Kidney (tissue), 14 donors: Measurements from ENCODE around the gene FXYD1. TPM values are rescaled to one million over a fixed set of nuclear protein-coding genes. Genes with fewer than 3 reads are reported as not detected.

Experiments
- DNase-seq, 5 donors: peaks; one replicate each; pipeline ENCODE4 v3.0.0-alpha.2; 2013 to 2020
- FAIRE-seq: peaks from 2 replicates; lab custom pipeline; 2012; peaks lifted over from hg19 to GRCh38; lab: Jason Lieb, UNC
- H3K27ac ChIP-seq, 2 donors: one replicate each; pipeline ENCODE4 v1.7.0; 2013; ENCODE audit warnings: low read depth in 2 of 2, low read length in 2 of 2, inconsistent platforms in 1 of 2
- H3K27me3 ChIP-seq: one replicate; pipeline ENCODE4 v1.7.1; 2013; ENCODE audit warnings: low read length, inconsistent platforms; ENCODE audit not compliant: control insufficient read depth, insufficient read depth
- H3K36me3 ChIP-seq, 3 donors: one replicate each; pipeline versions ENCODE4 v1.7.0 to v1.7.1; 2013; ENCODE audit warnings: low read length in 3 of 3, control low read depth in 1 of 3, inconsistent platforms in 1 of 3; ENCODE audit not compliant: insufficient read depth in 3 of 3, control insufficient read depth in 2 of 3
- H3K4me1 ChIP-seq, 3 donors: one replicate each; pipeline versions ENCODE4 v1.7.0 to v1.7.1; 2013; ENCODE audit warnings: low read length in 3 of 3, inconsistent platforms in 1 of 3, low read depth in 1 of 3; ENCODE audit not compliant: control insufficient read depth in 2 of 3, insufficient read depth in 2 of 3
- H3K4me3 ChIP-seq, 3 donors: one replicate each; pipeline versions ENCODE4 v1.7.0 to v1.8.1; 2013; ENCODE audit warnings: low read length in 3 of 3, control low read depth in 1 of 3, inconsistent platforms in 1 of 3
- H3K9ac ChIP-seq, 3 donors: one replicate each; pipeline versions ENCODE4 v1.7.0 to v1.7.1; 2013; ENCODE audit warnings: low read length in 3 of 3, control low read depth in 1 of 3, inconsistent platforms in 1 of 3
- H3K9me3 ChIP-seq, 3 donors: one replicate each; pipeline versions ENCODE4 v1.7.0 to v1.7.1; 2013; ENCODE audit warnings: low read length in 3 of 3, control low read depth in 1 of 3, inconsistent platforms in 1 of 3; ENCODE audit not compliant: control insufficient read depth in 2 of 3, insufficient read depth in 1 of 3
- CTCF ChIP-seq: IDR thresholded peaks from 3 replicates; pipeline ENCODE4 v1.5.1; 2012; ENCODE audit warnings: mild to moderate bottlenecking, moderate library complexity, borderline replicate concordance; ENCODE audit not compliant: insufficient read depth; ENCODE audit errors: extremely low read depth
- intact Hi-C: fragments of 100-400 bp; cut with DNase I; formaldehyde crosslinking; loops from one replicate; pipeline ENCODE4 v1.11.1; 2022
- polyA plus RNA-seq: library from polyadenylated mRNA; stranded (reverse); fragments of 350-450 nt; fragmentation: Illumina TruSeq; extraction: RNeasy Lipid Tissue Mini Kit (QIAGEN cat#74804); gene quantifications from one replicate; pipeline ENCODE4 v1.2.3, GENCODE V29; 2014; ENCODE audit warnings: low read depth, low replicate concordance; ENCODE audit not compliant: insufficient read depth
- total RNA-seq: library from RNA; stranded (reverse); fragmentation: NEBNext Ultra II Directional; extraction: Animal tissue kit (Norgen Biotek cat#: 25700); gene quantifications from one replicate; pipeline ENCODE4 v1.2.1, GENCODE V29; 2021
- donor health status: control.
- donor health status: control.
- donor health status: control.
- donor health status: control.
- donor health status: control.
- donor health status: DM: yes; HTN: yes; CAD: no.
- donor health status: Normal renal cell carcinoma (clear cell type).

The FXYD1 gene
- total and polyA plus RNA-seq, 2 donors from 2014 or later, result 31.8 to 39.0 TPM

- Histone ChIP-seq H3K9ac (no peak overlapping the region), H3K27me3 (no peaks in the 10 kb centered on the region), H3K4me1 (no peaks in the 10 kb centered on the region), H3K27ac (no peak overlapping the region), H3K4me3 (no peak overlapping the region), H3K36me3 (no peaks in the 10 kb centered on the region), H3K9me3 (peaks cover 0 to 23% (median 0%) of the 10 kb centered on the region in 3 donors)
- intact Hi-C loops, result no loop called here
- DNase-seq, result no peak
- no peak for FAIRE-seq
- TF ChIP-seq CTCF, result no peak
Observed at GRCh38 chr19:35165200-35166058, 26.8 kb downstream of the FXYD1 start.

GRCh38 chr19:35166100-35167063 is 27.8 kb downstream of the FXYD1 start:
- no peak for TF ChIP-seq CTCF
- no peaks in the 10 kb centered on the region for H3K36me3 ChIP-seq
- DNase-seq (no peak), FAIRE-seq (no peak)
- H3K9ac ChIP-seq, result no peak overlapping the region
- H3K27ac ChIP-seq, result no peak overlapping the region
- intact Hi-C loops, result no loop called here
- H3K4me3 ChIP-seq, result no peak overlapping the region
- no peaks in the 10 kb centered on the region for H3K27me3 ChIP-seq
- H3K4me1 ChIP-seq, result no peaks in the 10 kb centered on the region
- peaks cover 0 to 23% (median 0%) of the 10 kb centered on the region in 3 donors for H3K9me3 ChIP-seq

- DNase-seq, result no peak
- intact Hi-C loops, result no loop called here
Observed at GRCh38 chr19:35167251-35168119, 28.9 kb downstream of the FXYD1 start.

More at GRCh38 chr19:35167251-35168119, 28.9 kb downstream of the FXYD1 start:
- no peak for TF ChIP-seq CTCF
- Histone ChIP-seq H3K4me3 (no peak overlapping the region), H3K9me3 (peaks cover 0 to 23% (median 0%) of the 10 kb centered on the region in 3 donors), H3K27ac (no peak overlapping the region), H3K9ac (no peak overlapping the region), H3K4me1 (no peaks in the 10 kb centered on the region), H3K27me3 (no peaks in the 10 kb centered on the region), H3K36me3 (no peaks in the 10 kb centered on the region)
- no peak for FAIRE-seq
